A549 (cell line): ENCODE data around the gene ABCA5. TPM values are rescaled to one million over a fixed set of nuclear protein-coding genes. Genes with fewer than 3 reads are reported as not detected.
"Not testable (repeated sequence)": the region's sequence is repeated elsewhere in the genome, so short reads cannot be mapped to it uniquely, and the experiment has no call there.

ENCODE experiments used
- ATAC-seq, 2 experiments: fragments of 200-7000 bp in 1 of 2; fragments of >200 bp in 1 of 2; cut with Nextera tagmentation in 1 of 2; cut with Tn5 transposase in 1 of 2; 3 replicates each; pipeline versions ENCODE4 v1.8.0 to v1.9.1; 2018 to 2020; ENCODE audit warnings: mild to moderate bottlenecking in 1 of 2, moderate library complexity in 1 of 2
- CTCF ChIA-PET: fragments of 300-600 bp; sonication (Branson Sonifier 250); formaldehyde crosslinking; extraction: SDS; loops from one replicate; lab custom pipeline; 2021; ENCODE audit warnings: antibody characterized with exemption, inconsistent platforms; lab: Yijun Ruan, JAX
- POLR2A ChIA-PET: fragments of 350-600 bp; formaldehyde crosslinking; extraction: SDS; loops from one replicate; lab custom pipeline; 2021; ENCODE audit warnings: antibody characterized with exemption, inconsistent platforms; lab: Yijun Ruan, JAX
- DNase-seq, 2 experiments: peaks; one replicate each; pipeline versions ENCODE4 v3.0.0 to v3.0.0-alpha.2; 2011 to 2016; ENCODE audit warnings: low read depth in 1 of 2, low spot score in 1 of 2
- FAIRE-seq: peaks from 2 replicates; lab custom pipeline; 2011; peaks lifted over from hg19 to GRCh38; lab: Jason Lieb, UNC
- H3K27ac ChIP-seq, 2 experiments: fragments of >200 bp; sonication (Bioruptor Twin); formaldehyde crosslinking; 3 replicates each; pipeline ENCODE4 v1.5.1; 2016 to 2017
- H3K4me1 ChIP-seq: fragments of >200 bp; sonication (Bioruptor Twin); formaldehyde crosslinking; 3 replicates; pipeline ENCODE4 v1.6.1; 2016
- H3K4me2 ChIP-seq: fragments of >200 bp; sonication (Bioruptor Twin); formaldehyde crosslinking; 3 replicates; pipeline ENCODE4 v1.6.1; 2016
- H3K4me3 ChIP-seq: fragments of >200 bp; sonication (Bioruptor Twin); formaldehyde crosslinking; 3 replicates; pipeline ENCODE4 v1.5.1; 2016
- H3K9me3 ChIP-seq: fragments of >200 bp; sonication (Bioruptor Twin); formaldehyde crosslinking; 3 replicates; pipeline ENCODE4 v1.6.1; 2016
- BHLHE40 ChIP-seq: IDR thresholded peaks from 2 replicates; pipeline ENCODE4 v1.6.1; 2012; ENCODE audit warnings: low read depth, low read length, inconsistent platforms
- CBX2 ChIP-seq: fragments of 200-600 bp; sonication (generic); IDR thresholded peaks from 2 replicates; pipeline ENCODE4 v1.6.1; 2016; ENCODE audit warnings: low read depth, mild to moderate bottlenecking, borderline replicate concordance
- CEBPB ChIP-seq, 2 experiments: fragments of >200 bp in 1 of 2; sonication (Bioruptor Twin) in 1 of 2; formaldehyde crosslinking in 1 of 2; IDR thresholded peaks; 2 replicates each; pipeline ENCODE4 v1.6.1; 2012 to 2016
- EP300 ChIP-seq, 2 experiments: fragments of >200 bp; sonication (Bioruptor Twin); formaldehyde crosslinking; IDR thresholded peaks; 2 replicates in 1 of 2; 3 replicates in 1 of 2; pipeline ENCODE4 v1.6.1; 2016 to 2017
- ESRRA ChIP-seq: fragments of 150-350 bp; IDR thresholded peaks from 2 replicates; pipeline ENCODE4 v1.6.1; 2014; ENCODE audit warnings: mild to moderate bottlenecking, low read length, borderline replicate concordance
- FOSB ChIP-seq: fragments of 250-450 bp; sonication (Bioruptor Pico); IDR thresholded peaks from 2 replicates; pipeline ENCODE4 v1.5.0; 2020; ENCODE audit warnings: mild to moderate bottlenecking, moderate library complexity
- FOSL2 ChIP-seq, 2 experiments: fragments of 450-650 bp in 1 of 2; fragments of >200 bp in 1 of 2; sonication (Bioruptor Twin) in 1 of 2; formaldehyde crosslinking; IDR thresholded peaks; 2 replicates each; pipeline versions ENCODE4 v1.5.0 to v1.6.1; 2016 to 2020; ENCODE audit warnings: mild to moderate bottlenecking in 1 of 2, moderate library complexity in 1 of 2
- HEYL ChIP-seq: fragments of 250-450 bp; sonication (Bioruptor Pico); IDR thresholded peaks from 2 replicates; pipeline ENCODE4 v1.8.0; 2021; ENCODE audit warnings: mild to moderate bottlenecking, moderate library complexity
- JUNB ChIP-seq: fragments of >200 bp; sonication (Bioruptor Twin); formaldehyde crosslinking; IDR thresholded peaks from 2 replicates; pipeline ENCODE4 v1.6.1; 2016
- MAFK ChIP-seq: fragments of 450-650 bp; IDR thresholded peaks from 2 replicates; pipeline ENCODE4 v1.6.1; 2014; ENCODE audit not compliant: partially characterized antibody
- NFE2L2 ChIP-seq: fragments of 150-350 bp; conservative IDR thresholded peaks from 2 replicates; pipeline ENCODE4 v1.6.1; 2014; ENCODE audit warnings: low read length
- POLR2A ChIP-seq: IDR thresholded peaks from 2 replicates; pipeline ENCODE4 v1.6.1; 2012; ENCODE audit warnings: mild to moderate bottlenecking, low read length
- RARB ChIP-seq: fragments of 250-450 bp; sonication (Bioruptor Pico); IDR thresholded peaks from 2 replicates; pipeline ENCODE4 v1.8.0; 2021; ENCODE audit warnings: mild to moderate bottlenecking, moderate library complexity
- RNF2 ChIP-seq: fragments of 200-600 bp; sonication (generic); IDR thresholded peaks from 2 replicates; pipeline ENCODE4 v1.6.1; 2016; ENCODE audit warnings: low read depth, mild to moderate bottlenecking, antibody characterized with exemption, moderate library complexity, borderline replicate concordance
- ZFP36 ChIP-seq: fragments of 450-650 bp; IDR thresholded peaks from 2 replicates; pipeline ENCODE4 v1.6.1; 2014; ENCODE audit warnings: borderline replicate concordance; ENCODE audit not compliant: partially characterized antibody
- ZSCAN20 ChIP-seq: fragments of 250-450 bp; sonication (Bioruptor Pico); IDR thresholded peaks from 2 replicates; pipeline ENCODE4 v1.8.0; 2022; ENCODE audit warnings: mild to moderate bottlenecking, moderate library complexity
- WGBS: methylation state at CpG from one replicate; pipeline ENCODE4 v1.1.6; 2017; ENCODE audit errors: missing lambda C conversion rate; 5-methylcytosine and 5-hydroxymethylcytosine counted together
- polyA plus RNA-seq, 4 experiments: library from polyadenylated mRNA; depleted of rRNA in 3 of 4; stranded (reverse); fragments of >200 nt; fragmentation: RNase III in 1 of 4; extraction: RNeasy Plus Mini Kit Qiagen cat#74134 plus additional on column Dnase treatment in 1 of 4; gene quantifications; 2 replicates in 3 of 4; 3 replicates in 1 of 4; pipeline ENCODE4 v1.2.3, GENCODE V29; 2011 to 2017
- TF ChIP-seq, protein P1 (sequence below): fragments of 150-350 bp; IDR thresholded peaks from 2 replicates; pipeline ENCODE4 v1.6.1; 2014; ENCODE audit warnings: low read depth, mild to moderate bottlenecking, low read length
- TF ChIP-seq, protein P2 (sequence below): fragments of 200-600 bp; sonication (generic); IDR thresholded peaks from 2 replicates; pipeline ENCODE4 v1.6.1; 2016; ENCODE audit warnings: antibody characterized with exemption, mild to moderate bottlenecking, moderate library complexity
- TF ChIP-seq, protein P3 (sequence below): fragments of 250-450 bp; sonication (Bioruptor Pico); IDR thresholded peaks from 2 replicates; pipeline ENCODE4 v1.5.0; 2020; ENCODE audit warnings: low read depth, mild to moderate bottlenecking, moderate library complexity
- TF ChIP-seq, protein P4 (sequence below): IDR thresholded peaks from 2 replicates; pipeline ENCODE4 v1.6.1; 2012

ABCA5 gene
- polyA plus RNA-seq, 2 of the 4 experiments (the other 2 are of a cell fraction), result 4.5 to 9.1 TPM

GRCh38 chr17:69300222-69300621 is 26.7 kb downstream of the ABCA5 start:
- H3K9me3 ChIP-seq, result no peaks in the 10 kb centered on the region
- TF ChIP-seq CEBPB (IDR thresholded peaks at IDR 0.05) (no peak), EP300 (IDR thresholded peaks at IDR 0.05) (no peak), HEYL (CRISPR knock-in tag) (no peak), CBX2 (no peak), JUNB (no peak), MAFK (no peak), POLR2A (no peak), FOSL2 (IDR thresholded peaks at IDR 0.05) (no peak), FOSL2 (CRISPR knock-in tag; IDR thresholded peaks at IDR 0.05) (no peak), BHLHE40 (no peak)
- TF ChIP-seq, protein P1, sequence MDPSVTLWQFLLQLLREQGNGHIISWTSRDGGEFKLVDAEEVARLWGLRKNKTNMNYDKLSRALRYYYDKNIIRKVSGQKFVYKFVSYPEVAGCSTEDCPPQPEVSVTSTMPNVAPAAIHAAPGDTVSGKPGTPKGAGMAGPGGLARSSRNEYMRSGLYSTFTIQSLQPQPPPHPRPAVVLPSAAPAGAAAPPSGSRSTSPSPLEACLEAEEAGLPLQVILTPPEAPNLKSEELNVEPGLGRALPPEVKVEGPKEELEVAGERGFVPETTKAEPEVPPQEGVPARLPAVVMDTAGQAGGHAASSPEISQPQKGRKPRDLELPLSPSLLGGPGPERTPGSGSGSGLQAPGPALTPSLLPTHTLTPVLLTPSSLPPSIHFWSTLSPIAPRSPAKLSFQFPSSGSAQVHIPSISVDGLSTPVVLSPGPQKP, result no peak
- TF ChIP-seq, protein P2, sequence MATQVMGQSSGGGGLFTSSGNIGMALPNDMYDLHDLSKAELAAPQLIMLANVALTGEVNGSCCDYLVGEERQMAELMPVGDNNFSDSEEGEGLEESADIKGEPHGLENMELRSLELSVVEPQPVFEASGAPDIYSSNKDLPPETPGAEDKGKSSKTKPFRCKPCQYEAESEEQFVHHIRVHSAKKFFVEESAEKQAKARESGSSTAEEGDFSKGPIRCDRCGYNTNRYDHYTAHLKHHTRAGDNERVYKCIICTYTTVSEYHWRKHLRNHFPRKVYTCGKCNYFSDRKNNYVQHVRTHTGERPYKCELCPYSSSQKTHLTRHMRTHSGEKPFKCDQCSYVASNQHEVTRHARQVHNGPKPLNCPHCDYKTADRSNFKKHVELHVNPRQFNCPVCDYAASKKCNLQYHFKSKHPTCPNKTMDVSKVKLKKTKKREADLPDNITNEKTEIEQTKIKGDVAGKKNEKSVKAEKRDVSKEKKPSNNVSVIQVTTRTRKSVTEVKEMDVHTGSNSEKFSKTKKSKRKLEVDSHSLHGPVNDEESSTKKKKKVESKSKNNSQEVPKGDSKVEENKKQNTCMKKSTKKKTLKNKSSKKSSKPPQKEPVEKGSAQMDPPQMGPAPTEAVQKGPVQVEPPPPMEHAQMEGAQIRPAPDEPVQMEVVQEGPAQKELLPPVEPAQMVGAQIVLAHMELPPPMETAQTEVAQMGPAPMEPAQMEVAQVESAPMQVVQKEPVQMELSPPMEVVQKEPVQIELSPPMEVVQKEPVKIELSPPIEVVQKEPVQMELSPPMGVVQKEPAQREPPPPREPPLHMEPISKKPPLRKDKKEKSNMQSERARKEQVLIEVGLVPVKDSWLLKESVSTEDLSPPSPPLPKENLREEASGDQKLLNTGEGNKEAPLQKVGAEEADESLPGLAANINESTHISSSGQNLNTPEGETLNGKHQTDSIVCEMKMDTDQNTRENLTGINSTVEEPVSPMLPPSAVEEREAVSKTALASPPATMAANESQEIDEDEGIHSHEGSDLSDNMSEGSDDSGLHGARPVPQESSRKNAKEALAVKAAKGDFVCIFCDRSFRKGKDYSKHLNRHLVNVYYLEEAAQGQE, result no peak
- TF ChIP-seq, all 56 proteins: peak for 0
- POLR2A ChIA-PET, result no interaction called here
- DNase-seq (no peak), ATAC-seq (no peak; a peak in 1 of 6 replicates), FAIRE-seq (no peak)
- H3K4me1 ChIP-seq, result no peaks in the 10 kb centered on the region
- no peak overlapping the region for H3K27ac ChIP-seq
- H3K4me2 ChIP-seq, result no peak overlapping the region
- CTCF ChIA-PET, result no interaction called here
- H3K4me3 ChIP-seq, result no peak overlapping the region
- 93% methylated on average over 3 of the region's 3 CpGs for WGBS

DNA sequence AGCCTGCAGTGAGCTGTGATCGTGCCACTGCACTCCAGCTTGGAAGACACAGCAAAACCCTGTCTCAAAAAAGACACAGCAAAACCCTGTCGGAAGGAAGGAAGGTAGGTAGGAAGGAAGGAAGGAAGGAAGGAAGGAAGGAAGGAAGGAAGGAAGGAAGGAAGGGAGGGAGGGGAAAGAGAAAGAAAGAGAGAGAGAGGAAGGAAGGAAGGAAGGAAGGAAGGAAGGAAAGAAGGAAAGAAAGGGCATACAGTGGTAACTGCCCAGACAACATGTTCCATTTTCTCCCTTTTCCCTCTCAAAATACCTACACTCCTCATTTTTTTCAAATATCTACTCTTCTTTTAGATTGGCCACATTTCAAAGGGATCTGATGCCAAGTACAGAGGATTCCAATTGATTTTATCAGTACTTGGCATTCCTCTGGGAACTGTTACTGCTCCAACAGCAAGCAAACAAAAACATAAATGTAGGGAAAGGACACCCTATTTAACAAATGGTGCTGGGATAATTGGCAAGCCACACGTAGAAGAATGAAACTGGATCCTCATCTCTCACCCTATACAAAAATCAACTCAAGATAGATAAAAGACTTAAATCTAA is 28.7 kb downstream of the ABCA5 start:
- WGBS, result 57% methylated on average over 3 of the region's 3 CpGs

DNA sequence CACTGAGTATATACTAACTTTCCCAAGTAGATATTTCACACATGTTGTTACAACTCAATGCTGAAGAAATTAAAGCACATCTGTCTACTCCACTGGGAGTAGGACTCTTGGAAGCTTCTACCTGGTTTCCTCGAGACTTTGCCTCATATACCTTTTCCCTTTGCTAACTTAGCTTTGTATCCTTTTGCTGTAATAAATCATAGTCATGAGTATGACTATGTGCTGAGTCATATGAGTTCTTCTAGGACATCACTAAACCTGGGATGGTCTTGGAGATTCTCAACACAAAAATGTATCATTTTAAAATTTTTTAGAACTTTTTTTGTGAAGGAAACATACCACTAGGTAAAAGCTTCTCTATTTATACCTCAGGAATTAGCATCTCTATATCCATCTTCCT is 39.8 kb downstream of the ABCA5 start:
- ATAC-seq (peak; percentile 63 to 68; a peak in 3 of 6 replicates), DNase-seq (peak in 1 of 2 experiments; percentile 24), FAIRE-seq (no peak)
- no peak for TF ChIP-seq ZSCAN20 (CRISPR knock-in tag)
- TF ChIP-seq JUNB, result 0 out of 2 replicates have a peak, but pooled peaks have one; percentile 44
- peak; percentile 82 for TF ChIP-seq MAFK
- peak; percentile 26; the same call in 1 of the 2 replicates for TF ChIP-seq FOSL2 (IDR thresholded peaks at IDR 0.05)
- TF ChIP-seq FOSL2 (CRISPR knock-in tag; IDR thresholded peaks at IDR 0.05), result peak; percentile 61
- TF ChIP-seq NFE2L2, result peak; percentile 65
- Histone ChIP-seq H3K4me2 (peak overlapping the region; percentile 30), H3K9me3 (no peaks in the 10 kb centered on the region), H3K4me3 (no peak overlapping the region), H3K27ac (peak overlapping the region in 1 of 2 experiments; percentile 21; a peak in 2 of 6 replicates), H3K4me1 (peaks cover 18% of the 10 kb centered on the region)
- CTCF ChIA-PET, result interaction anchor here (0.5 to 2.2 kb wide), 2 partner anchors 238 to 1151 kb away, joined by 3 to 5 read pairs; no protein-coding TSS in a partner anchor
- 29% methylated on average over 1 of the region's 1 CpG for WGBS
- POLR2A ChIA-PET, result interaction anchor here (1.7 kb wide), 1 partner anchor 39 kb away, joined by 4 read pairs; the partner anchor contains the start of gene ABCA5

More for the DNA sequence above, 28.7 kb downstream of the ABCA5 start:
- H3K27ac ChIP-seq, DNase-seq, H3K4me2 ChIP-seq, FAIRE-seq, POLR2A ChIA-PET, H3K9me3 ChIP-seq, ATAC-seq, H3K4me3 ChIP-seq, H3K4me1 ChIP-seq, CTCF ChIA-PET: not testable (repeated sequence)

DNA sequence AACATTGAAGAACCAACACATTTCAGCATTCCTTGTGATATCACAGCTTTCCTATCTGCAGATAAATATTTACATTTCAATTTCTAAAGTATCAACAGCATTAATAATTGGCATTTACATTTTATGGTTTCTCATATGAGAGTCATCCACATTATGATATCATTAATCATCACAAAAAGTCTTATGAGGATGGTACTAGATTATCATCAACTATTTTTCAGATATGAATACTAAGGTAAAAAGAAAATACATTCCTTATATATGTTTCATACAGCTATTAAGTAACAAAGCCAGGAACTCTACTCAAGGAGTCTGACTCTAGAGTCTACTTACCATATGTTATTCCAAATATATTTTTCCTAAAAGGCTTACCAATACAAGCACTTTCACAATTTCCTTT is 40.7 kb downstream of the ABCA5 start:
- FAIRE-seq, result peak; percentile 46
- CTCF ChIA-PET, result interaction anchor here (2.2 kb wide), 1 partner anchor 239 kb away, joined by 5 read pairs; no protein-coding TSS in a partner anchor
- POLR2A ChIA-PET, result interaction anchor here (1.7 kb wide), 1 partner anchor 40 kb away, joined by 4 read pairs; the partner anchor contains the start of gene ABCA5
- TF ChIP-seq RNF2 (no peak), ZFP36 (no peak), ZSCAN20 (CRISPR knock-in tag) (no peak), ESRRA (no peak), FOSB (CRISPR knock-in tag) (no peak), JUNB (no peak), RARB (CRISPR knock-in tag) (no peak)
- TF ChIP-seq, protein P3, sequence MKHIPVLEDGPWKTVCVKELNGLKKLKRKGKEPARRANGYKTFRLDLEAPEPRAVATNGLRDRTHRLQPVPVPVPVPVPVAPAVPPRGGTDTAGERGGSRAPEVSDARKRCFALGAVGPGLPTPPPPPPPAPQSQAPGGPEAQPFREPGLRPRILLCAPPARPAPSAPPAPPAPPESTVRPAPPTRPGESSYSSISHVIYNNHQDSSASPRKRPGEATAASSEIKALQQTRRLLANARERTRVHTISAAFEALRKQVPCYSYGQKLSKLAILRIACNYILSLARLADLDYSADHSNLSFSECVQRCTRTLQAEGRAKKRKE (CRISPR knock-in tag), result no peak
- TF ChIP-seq, protein P1, result no peak
- TF ChIP-seq, protein P4, sequence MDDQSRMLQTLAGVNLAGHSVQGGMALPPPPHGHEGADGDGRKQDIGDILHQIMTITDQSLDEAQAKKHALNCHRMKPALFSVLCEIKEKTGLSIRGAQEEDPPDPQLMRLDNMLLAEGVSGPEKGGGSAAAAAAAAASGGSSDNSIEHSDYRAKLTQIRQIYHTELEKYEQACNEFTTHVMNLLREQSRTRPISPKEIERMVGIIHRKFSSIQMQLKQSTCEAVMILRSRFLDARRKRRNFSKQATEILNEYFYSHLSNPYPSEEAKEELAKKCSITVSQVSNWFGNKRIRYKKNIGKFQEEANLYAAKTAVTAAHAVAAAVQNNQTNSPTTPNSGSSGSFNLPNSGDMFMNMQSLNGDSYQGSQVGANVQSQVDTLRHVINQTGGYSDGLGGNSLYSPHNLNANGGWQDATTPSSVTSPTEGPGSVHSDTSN, result no peak

More for the DNA sequence above, 40.7 kb downstream of the ABCA5 start:
- DNase-seq (no peak), ATAC-seq (no peak)
- Histone ChIP-seq H3K4me3 (no peak overlapping the region), H3K9me3 (no peaks in the 10 kb centered on the region), H3K4me1 (peaks cover 18% of the 10 kb centered on the region), H3K27ac (no peak overlapping the region), H3K4me2 (no peak overlapping the region; the same call in 2 of the 3 replicates)
